IPS-NIHi7 (cell line): ENCODE results near the gene FANCC.

ENCODE experiments used
- DNase-seq: peaks from one replicate; pipeline ENCODE4 v3.0.0; 2012; ENCODE audit warnings: mixed read lengths; ENCODE audit errors: extremely low spot score

FANCC gene

DNA sequence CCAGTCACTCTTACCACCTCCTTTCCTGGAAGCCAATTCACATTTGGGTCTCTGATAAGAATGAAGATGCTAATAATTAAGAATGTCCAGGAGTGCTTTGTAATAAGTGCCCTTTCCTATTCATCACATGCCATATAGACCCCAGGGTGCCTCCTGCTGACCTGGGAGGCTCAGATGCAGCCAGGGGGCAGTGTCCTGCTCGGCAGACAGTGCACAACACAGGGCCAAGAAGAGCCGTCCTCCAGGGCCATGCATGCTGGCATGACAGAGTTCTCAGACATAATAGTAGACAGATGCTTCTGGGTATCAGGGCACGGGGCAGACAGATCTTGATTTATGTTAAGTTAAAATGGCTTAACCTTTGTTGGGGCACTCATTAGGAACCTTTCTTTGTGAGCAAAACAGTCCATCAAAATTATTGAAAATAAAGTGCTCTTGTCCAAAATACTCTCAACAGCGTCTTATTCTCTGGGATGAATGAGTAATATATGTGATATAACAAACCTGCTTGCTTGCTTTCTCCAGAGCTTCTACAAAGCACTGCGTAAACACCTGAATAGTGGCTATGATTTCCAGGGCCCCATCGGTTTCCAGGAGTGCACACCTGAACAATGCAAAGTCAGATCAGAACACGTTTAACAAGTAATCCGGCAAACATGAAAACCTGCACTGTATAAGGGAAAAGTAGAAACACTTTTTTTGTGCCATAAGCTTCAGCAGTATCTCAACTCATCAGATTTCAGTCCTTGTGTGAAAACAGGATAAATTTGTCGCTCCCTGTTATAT lies 192.7 kb downstream of the FANCC start:
- peak; percentile 43 for DNase-seq

DNA sequence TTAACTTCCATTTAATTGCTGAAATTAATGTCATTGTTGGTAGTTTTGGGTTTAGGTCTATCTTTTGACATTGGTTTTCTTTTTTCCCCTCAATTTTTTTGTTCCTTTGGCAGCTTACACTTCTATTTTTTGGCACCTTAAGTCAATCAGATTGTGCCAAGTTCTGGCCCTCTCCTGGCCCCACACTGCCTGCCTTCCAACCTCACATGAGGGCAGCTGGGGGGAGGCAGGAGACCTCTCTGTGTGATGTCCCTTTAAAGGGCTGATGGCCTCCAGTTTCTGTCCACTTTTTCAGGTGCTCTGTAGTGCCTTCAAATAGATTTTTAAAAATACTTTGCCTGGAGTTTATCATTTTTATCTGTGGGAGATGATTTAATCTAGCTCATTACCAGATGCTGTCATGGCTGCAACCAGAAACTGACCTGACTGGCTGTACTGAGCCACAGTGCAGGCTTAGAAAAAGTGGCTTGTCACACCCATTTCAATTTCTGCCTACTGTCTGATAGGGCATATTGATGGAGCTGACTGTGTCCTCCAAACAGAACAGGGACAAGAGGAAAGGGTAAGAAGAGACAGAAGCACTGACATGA lies 196.6 kb downstream of the FANCC start:
- no peak for DNase-seq

DNA sequence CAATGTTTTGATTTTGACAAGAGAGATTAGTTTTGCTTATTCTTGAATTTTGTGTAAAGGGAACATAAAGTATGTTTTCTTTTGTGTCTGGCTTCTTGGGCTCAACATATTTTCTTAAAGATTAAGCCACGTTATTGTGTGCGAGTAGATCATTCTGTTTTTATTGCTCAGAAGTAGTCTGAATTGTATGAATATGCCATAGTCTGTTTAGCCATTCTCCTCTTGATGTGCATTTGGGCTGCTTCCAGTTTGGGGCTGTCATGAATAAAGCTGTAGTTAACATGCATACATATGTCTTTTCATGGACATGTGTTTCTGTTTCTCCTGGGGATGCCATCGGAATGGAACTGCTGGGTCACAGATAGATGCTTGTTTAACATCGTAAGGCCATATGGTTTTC lies 198.9 kb downstream of the FANCC start:
- DNase-seq = no peak

DNA sequence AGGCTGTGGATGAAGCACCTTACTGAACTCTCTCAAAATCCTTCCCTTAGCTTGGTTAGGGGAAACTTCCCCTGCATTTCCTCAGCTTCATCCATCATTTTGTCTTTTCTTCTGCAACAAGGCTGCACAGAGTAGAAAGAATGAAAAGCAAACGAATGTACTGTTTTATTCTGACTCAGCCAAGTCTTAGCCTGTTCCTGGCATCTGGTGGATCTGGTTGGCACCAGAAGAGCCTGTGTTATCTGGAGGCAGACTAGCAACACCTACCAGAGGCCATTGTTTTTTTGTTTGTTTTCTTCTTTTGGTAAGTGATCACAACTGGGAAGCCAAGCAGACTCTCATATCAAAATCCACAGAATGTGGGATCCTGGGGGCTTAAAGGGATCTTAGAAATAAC lies 200.7 kb downstream of the FANCC start:
- no peak for DNase-seq

DNA sequence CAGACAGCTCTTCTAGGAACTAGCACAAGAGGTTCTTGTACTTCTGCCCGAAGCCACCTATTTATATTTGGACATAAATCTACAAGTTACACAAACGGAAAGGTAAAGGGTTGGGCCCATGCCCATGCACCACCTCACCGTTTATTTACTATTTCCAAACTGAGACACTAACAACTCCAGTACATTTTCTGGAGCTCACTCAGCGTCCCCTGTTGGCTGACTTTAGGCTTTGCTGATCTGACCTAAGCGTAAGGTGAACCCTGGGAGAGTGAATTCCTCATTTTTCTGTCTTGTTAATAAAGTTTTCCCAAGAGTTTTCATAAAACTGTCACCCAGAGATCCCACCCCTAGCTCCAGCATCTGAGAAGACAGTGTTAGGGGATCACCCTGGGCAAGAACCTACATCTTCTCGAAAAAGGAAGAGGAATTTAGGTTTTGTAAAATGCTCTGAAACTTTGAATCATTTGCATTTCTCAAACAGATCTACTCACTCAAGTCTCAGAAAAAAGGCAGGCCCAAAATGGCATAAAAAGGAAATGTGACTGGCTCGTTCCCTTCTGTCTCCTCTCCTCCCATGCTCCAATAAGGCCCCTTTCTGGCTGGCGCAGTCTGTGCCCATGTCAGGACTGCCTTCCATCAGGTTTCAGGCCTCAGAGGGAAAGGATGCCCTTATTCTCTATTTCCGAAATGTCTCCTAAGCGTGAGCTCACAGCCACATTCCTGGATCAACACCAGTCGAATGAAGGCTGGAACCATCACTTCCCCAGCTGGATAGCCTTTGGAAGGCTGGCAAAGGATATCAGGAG lies 201.3 kb downstream of the FANCC start:
- peak; percentile 44 for DNase-seq

DNA sequence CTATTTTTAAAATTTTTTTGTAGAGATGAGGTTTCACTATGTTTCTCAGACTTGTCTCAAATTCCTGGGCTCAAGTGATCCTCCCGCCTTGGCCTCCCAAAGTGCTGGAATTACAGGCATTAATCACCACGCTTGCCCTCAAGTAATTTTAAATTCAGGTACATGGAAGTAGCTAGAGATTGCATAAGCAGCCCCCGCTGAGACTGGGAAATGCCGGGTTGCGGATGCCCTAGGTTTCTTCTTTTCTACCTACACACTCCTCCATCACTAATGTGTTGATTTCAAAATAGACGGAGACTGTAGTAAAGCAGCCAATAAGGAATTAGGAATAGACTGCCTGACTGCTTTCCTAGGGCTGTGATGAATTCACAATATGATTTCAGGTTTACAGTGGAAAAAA lies 202.4 kb downstream of the FANCC start:
- no peak for DNase-seq

DNA sequence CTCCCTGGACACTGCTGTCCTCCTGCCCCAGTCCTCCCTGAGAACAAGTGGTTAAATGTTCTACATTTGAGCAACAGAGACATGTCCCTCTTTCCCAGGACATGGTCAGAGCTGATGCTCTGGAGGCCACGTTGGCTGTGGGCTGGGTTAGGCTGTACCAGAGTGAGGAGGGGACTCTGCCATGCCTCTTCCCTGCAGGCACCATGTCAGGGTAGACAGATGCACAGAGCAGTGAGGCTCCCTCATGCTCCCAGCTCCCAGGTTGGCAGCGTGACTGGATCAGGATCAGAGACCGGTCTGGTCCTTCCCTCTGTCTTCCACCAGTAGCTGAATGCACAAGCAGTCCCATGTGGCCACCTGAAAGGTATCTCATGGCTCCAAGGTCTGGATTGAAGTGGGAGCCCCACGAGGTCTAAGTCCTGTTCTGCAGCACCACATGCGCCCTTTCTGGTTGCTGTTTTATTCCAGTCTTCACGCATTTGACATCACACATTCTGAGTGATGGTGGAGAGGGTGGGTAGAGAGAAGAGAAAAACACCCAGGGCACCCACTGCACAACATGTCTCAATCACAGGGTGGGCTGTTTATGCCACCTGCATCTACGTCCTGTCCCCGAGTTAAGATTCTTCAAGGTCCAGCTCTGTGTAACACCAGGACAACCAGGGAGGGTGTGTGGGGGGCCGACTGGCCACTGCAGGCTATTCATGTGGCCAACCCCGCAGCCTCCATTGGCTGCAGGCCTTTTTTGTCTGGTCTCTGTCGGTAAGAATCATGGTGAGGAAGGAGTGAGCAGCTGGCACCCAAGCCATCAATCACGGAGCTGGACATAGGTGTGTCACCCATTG lies 204.9 kb downstream of the FANCC start:
- no peak for DNase-seq

DNA sequence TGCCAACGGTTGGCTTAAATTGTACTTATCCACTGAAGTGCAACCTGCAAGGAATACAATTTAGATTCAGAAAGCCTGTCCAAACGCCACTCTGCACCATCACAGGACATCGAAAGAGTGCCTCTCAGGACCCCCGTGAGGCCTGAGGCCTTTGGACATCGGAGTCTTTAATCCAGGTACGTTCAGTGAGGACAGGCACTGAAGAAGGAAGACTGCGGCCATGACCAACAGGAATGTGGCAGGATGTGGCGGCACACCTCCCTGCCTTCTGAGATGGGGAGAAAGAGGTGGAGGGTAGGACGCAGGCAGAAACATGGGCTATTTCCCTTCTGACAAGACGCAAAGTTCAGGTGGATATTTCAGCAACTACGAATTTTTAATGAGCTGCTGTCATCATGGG lies 205.8 kb downstream of the FANCC start:
- DNase-seq = no peak

DNA sequence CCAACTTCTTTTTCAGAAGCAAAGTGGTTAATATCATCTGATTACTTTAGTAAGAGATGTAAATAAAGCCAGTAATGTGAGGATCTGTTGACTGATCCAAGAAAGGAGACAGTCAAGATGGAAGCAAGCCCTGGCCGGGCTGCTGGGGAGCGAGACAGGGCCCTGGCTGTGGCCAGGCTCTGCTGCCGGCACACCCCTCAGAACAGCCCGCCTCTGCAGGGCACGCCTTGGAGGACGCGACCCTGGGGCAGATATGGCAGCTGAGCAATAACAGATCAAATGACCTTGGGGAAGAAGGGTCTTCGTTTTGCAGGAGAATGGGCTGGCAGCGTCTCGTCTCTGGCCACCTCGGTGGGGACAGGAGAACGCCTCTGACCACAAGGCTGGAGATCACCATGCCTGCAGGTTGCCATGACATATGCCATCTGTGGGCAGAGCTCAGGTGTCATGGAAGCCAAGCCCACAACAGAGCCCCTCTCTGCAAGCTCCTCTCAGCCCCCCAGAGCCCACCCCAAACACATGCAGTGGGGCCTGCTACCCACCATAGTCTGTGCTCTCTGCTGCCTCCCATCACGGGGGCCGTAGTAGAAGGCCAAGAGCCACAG lies 206.5 kb downstream of the FANCC start:
- no peak for DNase-seq

DNA sequence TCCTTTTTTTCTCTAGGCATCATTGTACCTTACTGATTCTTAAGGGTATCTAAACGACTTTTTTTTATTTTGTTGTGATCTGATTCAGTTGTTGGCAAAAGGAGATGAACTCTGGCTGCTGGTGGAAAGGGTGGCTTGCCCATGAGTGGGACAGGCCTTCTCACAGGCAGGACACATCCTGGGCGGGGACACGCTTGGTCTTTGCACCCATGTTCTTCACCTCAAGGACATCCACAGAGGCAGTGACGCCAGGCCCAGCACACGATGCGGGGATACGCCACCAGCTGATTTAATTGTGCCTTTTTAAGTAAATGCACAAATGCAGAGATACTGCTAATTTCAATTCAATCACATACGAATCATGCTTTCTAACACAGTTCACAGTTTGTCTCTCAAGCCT lies 208.1 kb downstream of the FANCC start:
- no peak for DNase-seq

DNA sequence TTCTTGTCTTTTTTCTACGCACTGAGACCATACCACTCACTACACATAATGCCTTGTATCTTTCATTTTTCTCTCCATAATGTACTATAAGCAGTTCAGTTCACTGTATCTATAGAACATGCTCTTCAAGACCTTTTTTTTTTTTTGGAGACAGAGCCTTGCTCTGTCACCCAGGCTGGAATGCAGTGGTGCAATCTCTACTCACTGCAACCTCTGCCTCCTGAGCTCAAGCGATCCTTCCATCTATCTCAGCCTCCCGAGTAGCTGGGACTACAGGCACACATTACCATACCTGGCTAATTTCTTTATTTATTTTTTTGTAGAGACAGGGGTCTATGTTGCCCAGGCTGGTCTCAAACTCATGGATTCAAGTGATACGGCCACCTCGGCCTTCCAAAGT lies 208.7 kb downstream of the FANCC start:
- no peak for DNase-seq

DNA sequence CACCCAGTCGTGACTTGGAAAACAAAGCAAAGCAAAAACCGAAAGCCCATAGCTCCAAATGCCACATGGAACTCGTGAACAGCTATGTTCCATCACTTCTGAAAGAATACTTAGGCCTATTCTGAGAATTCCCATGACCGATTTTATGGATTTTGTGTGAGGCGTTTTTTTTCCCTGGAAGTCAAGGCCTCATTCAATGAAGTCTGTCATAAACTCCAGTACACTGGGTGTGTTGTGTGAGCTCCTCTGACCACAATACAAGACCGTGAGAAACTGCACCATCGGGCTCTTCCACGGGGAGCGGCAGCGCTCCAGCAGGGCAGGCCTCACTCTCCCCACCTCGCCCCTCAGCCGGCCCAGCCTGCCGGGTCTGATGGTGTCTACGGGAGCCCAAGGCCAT lies 209.5 kb downstream of the FANCC start:
- DNase-seq = no peak

DNA sequence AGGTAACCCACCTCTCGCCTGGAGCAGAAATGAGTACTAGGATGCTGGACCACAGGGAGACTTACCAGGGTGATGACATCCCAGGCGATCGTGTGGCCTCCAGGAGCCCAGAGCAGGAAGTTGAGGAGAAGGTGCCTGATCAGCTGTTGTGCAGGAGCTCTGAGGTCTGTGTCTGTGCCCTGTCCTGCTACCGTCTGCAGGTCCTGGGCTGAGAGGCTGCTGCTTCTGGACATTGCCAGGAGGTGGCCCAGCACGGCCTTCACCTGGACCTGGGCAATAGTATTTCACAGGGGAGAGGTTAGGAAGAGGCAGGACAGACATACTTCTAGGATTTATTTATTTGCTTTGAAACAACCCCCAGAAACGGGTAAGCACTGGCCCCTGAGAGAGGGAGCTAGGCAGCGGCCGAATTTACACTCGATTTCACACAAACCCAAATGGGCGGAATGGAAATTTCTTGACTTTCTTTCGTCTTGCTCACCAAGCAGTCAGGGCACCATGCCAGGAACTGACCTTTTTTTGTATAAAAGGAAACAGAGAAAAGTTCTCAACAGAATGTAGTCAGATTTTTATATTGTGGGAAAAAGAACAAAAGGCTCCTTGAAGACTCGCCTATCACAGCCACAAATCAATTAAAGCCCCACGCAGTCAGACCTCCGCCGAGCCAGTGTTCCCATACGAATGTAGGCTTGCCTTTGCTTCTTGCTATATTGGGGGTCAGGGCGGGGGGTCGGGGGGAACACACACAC lies 210.3 kb downstream of the FANCC start:
- DNase-seq = no peak

DNA sequence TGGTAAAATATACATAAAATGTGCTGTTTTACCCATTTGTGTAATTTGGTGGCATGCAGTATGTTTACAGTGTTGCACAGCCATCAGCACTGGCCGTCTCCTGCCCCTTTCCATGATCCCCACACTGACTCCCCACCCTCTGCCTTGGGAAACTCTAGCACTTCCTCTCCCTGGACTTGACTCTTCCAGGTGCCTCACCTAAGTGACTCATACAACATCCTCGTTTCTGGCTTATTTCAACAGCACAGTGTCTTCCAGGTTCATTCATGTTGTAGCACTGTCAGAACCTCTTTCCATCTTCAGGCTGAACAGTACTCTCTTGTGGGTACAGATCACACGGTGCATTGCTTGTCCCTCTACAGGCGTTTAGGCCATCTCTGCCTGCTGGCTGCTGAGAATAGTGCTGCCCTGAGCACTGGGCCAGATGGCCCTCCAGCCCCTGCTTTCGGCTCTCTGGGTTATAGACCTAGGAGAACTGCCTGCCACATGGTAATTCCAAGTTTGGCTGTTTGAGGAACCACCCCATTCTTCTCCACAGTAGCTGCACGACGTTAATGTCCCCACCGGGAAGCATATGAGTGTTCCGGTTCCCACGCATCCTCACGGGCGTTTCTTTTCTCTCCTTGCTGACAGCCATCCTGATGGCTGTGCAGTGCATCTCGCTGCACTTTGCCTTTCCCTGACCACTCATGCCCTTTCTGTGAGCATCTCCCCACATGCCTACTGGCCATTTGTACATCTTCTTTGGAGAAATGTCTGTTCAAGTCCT lies 211.8 kb downstream of the FANCC start:
- no peak for DNase-seq

DNA sequence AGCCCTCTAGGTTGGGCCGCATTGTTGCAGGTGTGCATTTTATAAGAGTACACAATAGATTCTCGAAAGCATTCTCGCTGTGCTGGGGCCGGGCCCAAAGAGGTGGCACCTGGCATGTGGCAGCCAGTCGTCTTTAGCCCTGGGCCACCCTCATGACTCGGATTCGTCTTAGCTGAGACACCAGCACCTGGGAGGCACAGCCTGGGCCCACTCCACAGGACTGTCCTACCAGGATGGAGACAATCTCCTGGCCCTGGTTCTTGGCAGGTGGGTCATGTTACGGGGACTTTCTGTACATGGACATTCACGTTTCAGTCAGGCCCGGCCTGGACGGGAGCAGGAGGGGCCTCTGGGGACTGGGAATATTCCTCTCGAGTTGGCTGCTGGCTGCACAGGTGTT lies 212.5 kb downstream of the FANCC start:
- no peak for DNase-seq

DNA sequence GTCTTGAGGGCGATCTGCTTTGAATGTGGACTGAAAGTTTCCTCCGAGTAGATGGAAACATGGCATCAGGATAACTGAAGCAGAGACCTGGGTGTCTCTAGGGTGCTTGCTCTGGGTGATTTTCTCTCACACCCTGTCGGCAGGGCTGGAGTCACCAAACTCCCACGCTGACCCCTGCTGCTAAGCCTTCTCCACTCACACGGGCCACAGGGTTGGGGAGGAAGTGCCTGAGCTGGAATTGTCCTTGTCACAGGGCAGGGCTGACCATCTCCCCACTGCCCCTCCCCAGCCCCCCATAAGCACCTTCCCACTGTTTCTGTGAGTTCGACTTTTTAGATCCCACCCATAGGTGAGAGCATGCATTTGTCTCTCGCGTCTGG lies 212.9 kb downstream of the FANCC start:
- no peak for DNase-seq

DNA sequence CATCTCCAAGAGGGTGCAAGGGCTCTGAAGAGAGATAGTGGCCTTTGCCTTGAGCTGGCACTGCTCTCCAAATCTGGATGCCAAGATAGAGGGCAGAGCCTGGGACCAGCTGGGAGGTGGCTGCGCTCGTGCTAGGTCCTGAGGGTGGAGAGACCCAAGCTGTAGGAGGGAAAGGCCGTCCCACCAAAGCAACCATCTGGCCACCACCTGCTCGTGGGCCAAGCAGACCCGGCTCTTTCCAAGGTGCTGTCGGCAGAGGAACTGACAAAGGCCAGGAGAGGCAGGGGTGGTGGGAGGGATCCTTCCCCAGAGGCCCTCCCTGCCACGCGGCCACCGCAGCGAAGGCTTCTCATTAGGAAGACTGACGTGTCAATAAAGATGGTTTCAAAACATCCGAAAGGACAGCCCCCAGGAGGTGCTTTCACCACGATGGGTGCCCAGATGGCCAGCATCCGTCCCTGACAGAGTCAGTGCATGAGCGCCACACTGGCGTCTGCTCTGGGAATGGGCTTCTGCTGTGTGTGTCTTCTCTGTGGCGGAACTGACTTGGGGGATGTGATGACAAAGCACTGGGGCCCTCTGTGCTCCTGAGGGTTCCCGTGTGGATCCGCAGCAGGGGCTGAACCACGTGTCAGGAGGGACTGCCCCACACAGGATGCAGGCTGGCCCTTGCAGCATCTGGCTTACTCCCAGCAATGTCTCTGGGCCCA lies 213.5 kb downstream of the FANCC start:
- DNase-seq = no peak

DNA sequence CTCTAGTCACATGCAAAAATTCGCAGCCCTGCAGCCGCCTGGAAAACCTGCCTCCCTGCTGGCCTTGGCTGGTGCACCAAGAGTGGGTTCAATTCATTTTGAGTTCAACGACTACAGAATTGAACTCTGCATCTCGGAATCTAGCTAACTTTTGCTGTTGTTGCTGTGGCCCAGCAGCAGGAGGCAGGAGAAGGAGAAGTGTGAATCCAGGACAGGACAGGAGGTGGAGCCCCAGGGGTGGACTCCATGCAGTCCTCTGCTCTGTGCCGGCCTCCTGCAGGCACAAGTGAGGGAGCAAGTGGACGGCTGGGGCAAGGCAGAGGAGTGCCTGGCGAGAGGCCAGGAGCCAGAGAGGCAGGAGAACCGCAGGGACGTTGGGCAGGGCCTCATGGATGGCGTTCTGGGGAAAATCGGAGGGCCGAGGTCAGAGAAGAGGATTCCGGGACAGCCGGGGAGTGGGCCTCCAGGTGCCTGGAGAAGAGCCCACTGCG lies 214.2 kb downstream of the FANCC start:
- DNase-seq = peak; percentile 63

DNA sequence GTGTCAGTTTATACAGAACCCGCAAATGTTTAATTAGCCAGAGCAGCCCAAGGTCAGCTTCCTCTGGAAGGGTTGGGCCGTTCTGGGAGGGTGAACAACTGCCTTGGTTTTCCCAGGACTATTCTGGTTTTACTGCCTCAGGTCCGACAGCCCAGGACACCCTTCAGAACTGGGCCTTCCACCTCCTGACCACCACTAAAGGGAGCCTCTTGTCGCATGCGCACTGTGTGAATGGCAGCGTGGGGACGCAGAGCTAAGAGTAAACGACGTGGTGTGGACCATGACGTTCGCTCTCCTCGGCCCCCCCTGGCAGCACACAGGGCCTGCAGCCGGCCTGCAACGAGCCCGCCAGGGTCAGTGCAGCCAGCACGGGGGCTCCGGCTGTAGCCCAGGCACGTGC lies 214.9 kb downstream of the FANCC start:
- no peak for DNase-seq
